ENCODE data around the gene OSBP. TPM values are rescaled to one million over a fixed set of nuclear protein-coding genes. Genes with fewer than 3 reads are reported as not detected.
"Not testable (repeated sequence)": the region's sequence is repeated elsewhere in the genome, so short reads cannot be mapped to it uniquely, and the experiment has no call there.

OSBP gene
- total RNA-seq, 2 donors from 2014 or later: 41.2 to 44.3 TPM

DNA sequence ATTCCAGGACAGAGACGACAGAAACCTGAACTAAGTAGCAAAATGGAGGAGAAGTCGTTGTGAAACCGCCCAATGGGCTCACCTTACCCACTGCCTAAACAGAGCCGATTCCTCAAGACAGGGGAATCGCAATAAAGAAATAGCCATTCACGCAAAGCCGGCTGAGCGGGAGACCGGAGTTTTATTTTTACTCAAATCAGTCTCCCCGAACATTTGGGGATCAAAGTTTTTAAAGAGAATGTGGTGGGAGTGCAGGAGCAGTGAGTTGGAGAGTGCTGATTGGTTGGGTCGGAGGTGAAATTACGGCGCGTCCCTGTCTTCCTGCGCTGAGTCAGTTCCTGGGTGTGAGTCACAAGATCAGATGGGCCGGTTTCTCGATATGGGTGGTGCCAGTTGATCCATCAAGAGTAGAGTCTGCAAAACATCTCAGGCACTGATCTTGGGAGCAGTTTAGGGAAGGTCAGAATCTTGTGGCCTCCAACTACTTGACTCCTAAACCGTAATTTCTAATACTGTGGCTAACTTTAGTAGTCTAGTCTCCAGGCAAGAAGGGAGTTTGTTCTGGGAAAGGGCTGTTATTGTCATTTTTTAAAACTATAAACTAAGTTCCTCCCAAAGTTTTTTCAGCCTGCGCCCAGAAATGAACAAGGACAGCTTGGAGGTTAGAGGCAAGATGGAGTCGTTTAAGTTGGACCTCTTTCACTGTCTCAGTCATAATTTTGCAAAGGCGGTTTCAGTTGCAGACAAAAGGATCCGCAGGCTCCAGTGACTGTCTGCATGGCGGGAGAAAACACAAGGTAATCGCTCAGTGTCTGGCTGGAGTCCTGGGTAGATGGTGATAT, 70.2 kb downstream of the OSBP start:
- Histone ChIP-seq H3K9me3 (ENCODE audit: control insufficient read depth, low read length) (no peaks in the 10 kb centered on the region), H3K4me3 (ENCODE audit: low read length) (no peak overlapping the region), H3K27ac (ENCODE audit: low read depth, low read length) (no peak overlapping the region), H3K27me3 (ENCODE audit: control insufficient read depth, insufficient read depth, low read length, poor library complexity, severe bottlenecking) (no peaks in the 10 kb centered on the region), H3K9ac (ENCODE audit: extremely low read depth, low read length, poor library complexity, severe bottlenecking) (no peak overlapping the region), H3K36me3 (ENCODE audit: control insufficient read depth, insufficient read depth, low read length) (no peaks in the 10 kb centered on the region), H3K4me1 (ENCODE audit: control insufficient read depth, insufficient read depth, low read length) (no peaks in the 10 kb centered on the region)
- H3K4me3 Mint-ChIP-seq: no peak overlapping the region
- no peaks in the 10 kb centered on the region for H3K9me3 Mint-ChIP-seq
- TF ChIP-seq, protein P1, sequence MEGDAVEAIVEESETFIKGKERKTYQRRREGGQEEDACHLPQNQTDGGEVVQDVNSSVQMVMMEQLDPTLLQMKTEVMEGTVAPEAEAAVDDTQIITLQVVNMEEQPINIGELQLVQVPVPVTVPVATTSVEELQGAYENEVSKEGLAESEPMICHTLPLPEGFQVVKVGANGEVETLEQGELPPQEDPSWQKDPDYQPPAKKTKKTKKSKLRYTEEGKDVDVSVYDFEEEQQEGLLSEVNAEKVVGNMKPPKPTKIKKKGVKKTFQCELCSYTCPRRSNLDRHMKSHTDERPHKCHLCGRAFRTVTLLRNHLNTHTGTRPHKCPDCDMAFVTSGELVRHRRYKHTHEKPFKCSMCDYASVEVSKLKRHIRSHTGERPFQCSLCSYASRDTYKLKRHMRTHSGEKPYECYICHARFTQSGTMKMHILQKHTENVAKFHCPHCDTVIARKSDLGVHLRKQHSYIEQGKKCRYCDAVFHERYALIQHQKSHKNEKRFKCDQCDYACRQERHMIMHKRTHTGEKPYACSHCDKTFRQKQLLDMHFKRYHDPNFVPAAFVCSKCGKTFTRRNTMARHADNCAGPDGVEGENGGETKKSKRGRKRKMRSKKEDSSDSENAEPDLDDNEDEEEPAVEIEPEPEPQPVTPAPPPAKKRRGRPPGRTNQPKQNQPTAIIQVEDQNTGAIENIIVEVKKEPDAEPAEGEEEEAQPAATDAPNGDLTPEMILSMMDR (conservative IDR thresholded peaks at IDR 0.05): no peak
- H3K36me3 Mint-ChIP-seq (ENCODE audit: low read depth): no peaks in the 10 kb centered on the region
- WGBS, 2 experiments (ENCODE audit: insufficient coverage in 1 of 2, insufficient read length in 1 of 2): 92 to 99% methylated on average over 18 to 24 of the region's 24 CpGs
- DNase-seq: no peak
- peaks cover 14% of the 10 kb centered on the region for H3K4me1 Mint-ChIP-seq
- H3K27ac Mint-ChIP-seq: no peak overlapping the region
- no peaks in the 10 kb centered on the region for H3K27me3 Mint-ChIP-seq (ENCODE audit: insufficient read depth)

DNA sequence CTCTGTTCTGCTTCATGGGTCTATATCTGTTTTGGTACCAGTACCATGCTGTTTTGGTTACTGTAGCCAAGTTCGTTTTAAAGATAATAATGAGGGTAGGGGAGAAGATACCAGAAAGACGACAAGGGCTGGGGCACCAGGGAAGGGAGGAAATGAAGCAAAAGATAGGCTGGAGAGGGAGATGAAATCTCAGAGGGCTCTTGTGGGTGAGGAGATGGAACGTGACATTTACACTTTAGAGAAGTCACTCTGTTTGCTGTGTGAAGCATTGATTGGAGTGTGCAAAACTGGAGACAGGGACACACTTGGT, 70.8 kb downstream of the OSBP start:
- no peak overlapping the region for H3K9ac ChIP-seq (ENCODE audit: extremely low read depth, low read length, poor library complexity, severe bottlenecking)

DNA sequence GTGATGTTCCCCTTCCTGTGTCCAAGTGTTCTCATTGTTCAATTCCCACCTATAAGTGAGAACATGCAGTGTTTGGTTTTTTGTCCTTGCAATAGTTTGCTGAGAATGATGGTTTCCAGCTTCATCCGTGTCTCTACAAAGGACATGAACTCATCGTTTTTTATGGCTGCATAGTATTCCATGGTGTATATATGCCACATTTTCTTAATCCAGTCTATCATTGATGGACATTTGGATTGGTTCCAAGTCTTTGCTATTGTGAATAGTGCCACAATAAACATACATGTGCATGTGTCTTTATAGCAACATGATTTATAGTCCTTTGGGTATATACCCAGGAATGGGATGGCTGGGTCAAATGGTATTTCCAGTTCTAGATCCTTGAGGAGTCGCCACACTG, 71.9 kb downstream of the OSBP start:
- not testable (repeated sequence) for H3K27me3 ChIP-seq (ENCODE audit: control insufficient read depth, insufficient read depth, low read length, poor library complexity, severe bottlenecking); H3K36me3 ChIP-seq (ENCODE audit: control insufficient read depth, insufficient read depth, low read length); H3K4me1 ChIP-seq (ENCODE audit: control insufficient read depth, insufficient read depth, low read length); H3K27ac ChIP-seq (ENCODE audit: low read depth, low read length); H3K36me3 Mint-ChIP-seq (ENCODE audit: low read depth); H3K4me3 ChIP-seq (ENCODE audit: low read length); H3K9ac ChIP-seq (ENCODE audit: extremely low read depth, low read length, poor library complexity, severe bottlenecking); H3K27ac Mint-ChIP-seq; DNase-seq; H3K9me3 ChIP-seq (ENCODE audit: control insufficient read depth, low read length); H3K4me3 Mint-ChIP-seq; H3K27me3 Mint-ChIP-seq (ENCODE audit: insufficient read depth); H3K4me1 Mint-ChIP-seq; H3K9me3 Mint-ChIP-seq
- WGBS, 2 experiments (ENCODE audit: insufficient coverage in 1 of 2, insufficient read length in 1 of 2): 100% methylated on average over 1 of the region's 3 CpGs; no CpG with 5 or more reads in 1 of the 2 experiments

More for the DNA sequence above, 70.8 kb downstream of the OSBP start:
- DNase-seq: no peak
- no peaks in the 10 kb centered on the region for H3K27me3 ChIP-seq (ENCODE audit: control insufficient read depth, insufficient read depth, low read length, poor library complexity, severe bottlenecking)
- H3K9me3 ChIP-seq (ENCODE audit: control insufficient read depth, low read length): no peaks in the 10 kb centered on the region
- 88 to 97% methylated on average over 3 of the region's 3 CpGs for WGBS, 2 experiments (ENCODE audit: insufficient coverage in 1 of 2, insufficient read length in 1 of 2)
- Mint-ChIP-seq H3K9me3 (no peaks in the 10 kb centered on the region), H3K4me3 (no peak overlapping the region), H3K27me3 (ENCODE audit: insufficient read depth) (no peaks in the 10 kb centered on the region), H3K4me1 (peaks cover 14% of the 10 kb centered on the region), H3K27ac (no peak overlapping the region), H3K36me3 (ENCODE audit: low read depth) (no peaks in the 10 kb centered on the region)
- H3K27ac ChIP-seq (ENCODE audit: low read depth, low read length): no peak overlapping the region
- no peaks in the 10 kb centered on the region for H3K4me1 ChIP-seq (ENCODE audit: control insufficient read depth, insufficient read depth, low read length)
- H3K36me3 ChIP-seq (ENCODE audit: control insufficient read depth, insufficient read depth, low read length): no peaks in the 10 kb centered on the region
- TF ChIP-seq, protein P1 (conservative IDR thresholded peaks at IDR 0.05): no peak
- H3K4me3 ChIP-seq (ENCODE audit: low read length): no peak overlapping the region
